Measurements from ENCODE around the gene DMD. TPM values are rescaled to one million over a fixed set of nuclear protein-coding genes. Genes with fewer than 3 reads are reported as not detected.

The DMD gene
- total and polyA plus RNA-seq, 2 of the 8 experiments (the other 6 are each of a cell fraction or from before 2014, with no cell fraction given): 4.8 to 7.4 TPM

- H3K14ac ChIP-seq (ENCODE audit: insufficient read length): no peak overlapping the region
- TF ChIP-seq YY1 (IDR thresholded peaks at IDR 0.05; ENCODE audit: low read depth, low read length) (no peak), HDAC2 (IDR thresholded peaks at IDR 0.05; ENCODE audit: borderline replicate concordance in 1 of 2, low read depth in 2 of 2, low read length in 2 of 2) (no peak), POLR2AphosphoS5 (IDR thresholded peaks at IDR 0.05; ENCODE audit: low read depth, low read length) (no peak), NANOG (IDR thresholded peaks at IDR 0.05; ENCODE audit: insufficient read depth, low read depth, low read length, poor library complexity, severe bottlenecking) (no peak), RBBP5 (IDR thresholded peaks at IDR 0.05; ENCODE audit: borderline replicate concordance, low read depth, low read length) (no peak)
These were observed 1604.6 kb downstream of the DMD start for GRCh38 chrX:31606771-31607170.

More at GRCh38 chrX:31606771-31607170, 1604.6 kb downstream of the DMD start:
- H2BK15ac ChIP-seq (ENCODE audit: low read length): no peak overlapping the region
- DNase-seq (ENCODE audit: low read depth in 1 of 2, low spot score in 2 of 2) (no peak), FAIRE-seq (no peak)
- no peaks in the 10 kb centered on the region for H3K23me2 ChIP-seq (ENCODE audit: low read depth, low read length)
- H4K91ac ChIP-seq (replicated peaks; ENCODE audit: insufficient read length, low read length): no peak overlapping the region
- no peak overlapping the region for H3K4ac ChIP-seq (replicated peaks; ENCODE audit: insufficient read length, low read depth, low read length)
- no peaks in the 10 kb centered on the region for H4K20me1 ChIP-seq (replicated peaks in 1 of 2; ENCODE audit: control insufficient read depth in 1 of 2, insufficient read depth in 2 of 2, low read length in 2 of 2)
- no peak overlapping the region for H3K18ac ChIP-seq (ENCODE audit: extremely low read depth, low read length)
- no peak overlapping the region for H3K23ac ChIP-seq (ENCODE audit: insufficient read length)
- no peak overlapping the region for H4K8ac ChIP-seq (ENCODE audit: extremely low read depth, insufficient read depth, low read length)
- no peaks in the 10 kb centered on the region for H3K79me1 ChIP-seq (ENCODE audit: low read depth, low read length)
- H2AK5ac ChIP-seq (ENCODE audit: low read depth, low read length): no peak overlapping the region
- H2AFZ ChIP-seq (ENCODE audit: low read length): no peak overlapping the region
- no peak overlapping the region for H2BK12ac ChIP-seq (ENCODE audit: low read depth, low read length)
- no peaks in the 10 kb centered on the region for H3K27me3 ChIP-seq (replicated peaks in 1 of 4; ENCODE audit: control insufficient read depth in 3 of 4, extremely low read depth in 1 of 4, insufficient read depth in 3 of 4, low read length in 3 of 4)
- no peak overlapping the region for H2BK20ac ChIP-seq (ENCODE audit: low read length)
- H3K4me1 ChIP-seq (replicated peaks in 1 of 4; ENCODE audit: control insufficient read depth in 3 of 4, insufficient read depth in 4 of 4, low read length in 3 of 4): no peaks in the 10 kb centered on the region
- H3K4me3 ChIP-seq (ENCODE audit: extremely low read depth in 1 of 4, insufficient read depth in 2 of 4, low read depth in 3 of 4, low read length in 4 of 4): no peak overlapping the region
- no peak overlapping the region for H4K5ac ChIP-seq (ENCODE audit: insufficient read length, low read depth, low read length)
- 94% methylated on average over 4 of the region's 4 CpGs; no CpG with 5 or more reads in 1 of the 2 experiments for WGBS, 2 experiments (ENCODE audit: extremely low coverage in 1 of 2, insufficient coverage in 1 of 2, insufficient read length in 1 of 2, insufficient replicate concordance in 2 of 2, low coverage in 1 of 2, low lambda C conversion rate in 2 of 2, missing lambda C conversion rate in 1 of 2)
- CTCF ChIA-PET (ENCODE audit: partially characterized antibody): no interaction called here
- no peak overlapping the region for H3K4me2 ChIP-seq (ENCODE audit: insufficient read depth in 1 of 2, low read depth in 2 of 2, low read length in 2 of 2)
- H3K9ac ChIP-seq (replicated peaks in 1 of 4; ENCODE audit: extremely low read depth in 1 of 4, low read depth in 3 of 4, low read length in 3 of 4): no peak overlapping the region
- H2BK120ac ChIP-seq (replicated peaks; ENCODE audit: low read depth, low read length): no peak overlapping the region
- H3K9me3 ChIP-seq (ENCODE audit: insufficient read depth in 2 of 2, low read depth in 1 of 2, low read length in 1 of 2): no peaks in the 10 kb centered on the region
- POLR2A ChIA-PET (ENCODE audit: partially characterized antibody): no interaction called here
- no peak overlapping the region for H2BK5ac ChIP-seq (ENCODE audit: low read depth, low read length)
- H3K27ac ChIP-seq (ENCODE audit: low read depth, low read length): no peak overlapping the region
- H3K56ac ChIP-seq (replicated peaks; ENCODE audit: insufficient read length, low read depth, low read length): no peak overlapping the region
- no peaks in the 10 kb centered on the region for H3K36me3 ChIP-seq (ENCODE audit: control insufficient read depth in 2 of 4, insufficient read depth in 4 of 4, low read length in 3 of 4)
- no peaks in the 10 kb centered on the region for H3K79me2 ChIP-seq (ENCODE audit: control insufficient read depth in 1 of 2, insufficient read depth in 2 of 2, low read length in 2 of 2)

All from H1 (cell line).